Camera-type eye (tissue), 1 donor: ENCODE data around the gene EMP1. TPM values are rescaled to one million over a fixed set of nuclear protein-coding genes. Genes with fewer than 3 reads are reported as not detected.

Experiments
- total RNA-seq: library from RNA; depleted of rRNA; stranded (reverse); fragments of >200 nt; gene quantifications from one replicate; pipeline ENCODE4 v1.2.3, GENCODE V29; 2014

Gene EMP1, protein sequence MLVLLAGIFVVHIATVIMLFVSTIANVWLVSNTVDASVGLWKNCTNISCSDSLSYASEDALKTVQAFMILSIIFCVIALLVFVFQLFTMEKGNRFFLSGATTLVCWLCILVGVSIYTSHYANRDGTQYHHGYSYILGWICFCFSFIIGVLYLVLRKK
- total RNA-seq, result 189 TPM

DNA sequence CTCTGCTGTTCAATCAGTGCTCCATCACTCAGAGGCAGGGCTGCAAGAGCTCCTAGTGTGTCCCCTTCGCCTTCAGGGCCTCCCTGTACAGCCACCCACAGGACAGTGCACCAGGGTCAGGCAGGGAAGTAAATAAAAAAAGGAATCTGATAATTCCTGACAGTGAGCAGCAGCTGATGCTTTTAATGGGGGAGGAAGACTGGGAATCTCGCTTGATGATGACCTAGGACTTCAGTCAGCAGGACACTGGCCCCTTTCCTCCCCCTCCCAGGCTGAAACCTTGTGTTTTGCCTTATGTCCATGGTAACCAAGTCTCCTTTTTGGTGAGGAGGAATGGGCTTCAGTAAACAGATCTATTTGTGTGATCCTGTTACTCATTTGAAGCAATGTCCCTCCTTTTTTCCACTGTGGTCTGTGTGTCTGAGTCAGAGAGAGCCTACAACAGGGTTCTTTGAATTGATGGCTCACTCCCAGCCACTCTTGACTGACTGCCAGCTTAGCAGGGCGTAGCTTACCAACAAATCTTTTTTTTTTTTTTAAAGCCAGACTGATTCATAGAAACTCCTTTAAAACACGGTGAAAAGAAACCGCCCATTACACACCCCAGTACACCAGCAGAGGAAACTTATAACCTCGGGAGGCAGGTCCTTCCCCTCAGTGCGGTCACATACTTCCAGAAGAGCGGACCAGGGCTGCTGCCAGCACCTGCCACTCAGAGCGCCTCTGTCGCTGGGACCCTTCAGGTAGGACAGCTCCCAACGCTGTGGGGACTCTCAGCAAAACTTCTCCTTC is at the start of gene EMP1:
EMP1 (plus strand) TSS at position 597 of the 792 bp plus-strand sequence. CDS start 14,785 bp downstream, outside the sequence.

Other genes starting within 250 kb of the EMP1 start
- gene GPRC5D, start 244.6 kb upstream of the EMP1 start, total RNA-seq, result not detected
- 20.7 TPM for gene HEBP1, start 196.5 kb upstream of the EMP1 start, total RNA-seq
- 25.7 TPM for gene FAM234B, start 152.3 kb upstream of the EMP1 start, total RNA-seq
- gene GSG1, start 93.1 kb upstream of the EMP1 start, total RNA-seq, result 17.3 TPM